Omental fat pad (tissue), 4 donors: ENCODE data around the gene TPCN2. TPM values are rescaled to one million over a fixed set of nuclear protein-coding genes. Genes with fewer than 3 reads are reported as not detected.

Source experiments
- ATAC-seq: fragments of 150-250 bp; one replicate; pipeline ENCODE4 v1.9.1; 2016; ENCODE audit warnings: mild to moderate bottlenecking, moderate library complexity; ENCODE audit not compliant: low FRiP score
- DNase-seq: peaks from one replicate; pipeline ENCODE4 v3.0.0-alpha.2; 2019; ENCODE audit warnings: low spot score
- total RNA-seq, 4 donors: library from RNA; depleted of rRNA; stranded (reverse); fragments of >200 nt; gene quantifications; one replicate each; pipeline ENCODE4 v1.1.0, GENCODE V29; 2016
- TF ChIP-seq, protein P1 (sequence below), 3 donors: fragments of 450-650 bp; IDR thresholded peaks; one replicate each; pipeline ENCODE4 v1.5.1; 2016 to 2017; ENCODE audit warnings: antibody characterized with exemption in 3 of 3, mild to moderate bottlenecking in 3 of 3, moderate library complexity in 2 of 3

Gene TPCN2
- total RNA-seq, 4 donors from 2014 or later = 11.8 to 23.3 (median 15.4) TPM

GRCh38 chr11:69078508-69078907, 29.8 kb downstream of the TPCN2 start:
- no peak for DNase-seq

DNA sequence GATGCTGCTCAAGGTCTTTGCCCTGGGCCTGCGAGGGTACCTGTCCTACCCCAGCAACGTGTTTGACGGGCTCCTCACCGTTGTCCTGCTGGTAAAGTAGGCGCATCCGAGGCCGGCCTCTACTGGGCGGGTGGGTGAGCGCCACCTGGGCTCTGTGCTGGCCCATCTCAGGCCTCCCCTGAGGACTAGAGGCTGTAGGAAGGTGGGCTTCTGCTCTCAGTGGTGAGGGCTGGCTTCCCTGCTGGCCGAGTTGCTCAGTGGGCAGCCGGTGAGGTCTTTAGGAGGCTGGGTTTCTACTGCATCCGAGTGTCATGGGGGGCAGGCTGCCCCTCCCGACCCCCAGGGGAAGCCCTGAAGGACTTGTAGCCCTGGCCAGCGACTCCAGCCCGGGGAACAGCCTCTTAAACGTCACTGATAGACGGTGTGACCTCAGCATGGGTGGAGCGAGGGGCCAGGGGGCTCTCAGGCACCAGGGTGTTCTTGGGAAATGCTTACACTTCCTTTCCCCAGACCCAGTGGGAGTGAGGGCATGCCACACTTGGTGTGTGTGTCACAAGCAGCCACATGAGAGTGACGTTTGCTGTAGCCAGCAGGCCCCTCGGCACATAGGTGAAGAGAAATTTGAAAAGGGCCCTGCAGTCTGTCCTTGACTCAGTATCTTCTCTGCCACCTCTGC, 30.3 kb downstream of the TPCN2 start:
- TF ChIP-seq, protein P1, sequence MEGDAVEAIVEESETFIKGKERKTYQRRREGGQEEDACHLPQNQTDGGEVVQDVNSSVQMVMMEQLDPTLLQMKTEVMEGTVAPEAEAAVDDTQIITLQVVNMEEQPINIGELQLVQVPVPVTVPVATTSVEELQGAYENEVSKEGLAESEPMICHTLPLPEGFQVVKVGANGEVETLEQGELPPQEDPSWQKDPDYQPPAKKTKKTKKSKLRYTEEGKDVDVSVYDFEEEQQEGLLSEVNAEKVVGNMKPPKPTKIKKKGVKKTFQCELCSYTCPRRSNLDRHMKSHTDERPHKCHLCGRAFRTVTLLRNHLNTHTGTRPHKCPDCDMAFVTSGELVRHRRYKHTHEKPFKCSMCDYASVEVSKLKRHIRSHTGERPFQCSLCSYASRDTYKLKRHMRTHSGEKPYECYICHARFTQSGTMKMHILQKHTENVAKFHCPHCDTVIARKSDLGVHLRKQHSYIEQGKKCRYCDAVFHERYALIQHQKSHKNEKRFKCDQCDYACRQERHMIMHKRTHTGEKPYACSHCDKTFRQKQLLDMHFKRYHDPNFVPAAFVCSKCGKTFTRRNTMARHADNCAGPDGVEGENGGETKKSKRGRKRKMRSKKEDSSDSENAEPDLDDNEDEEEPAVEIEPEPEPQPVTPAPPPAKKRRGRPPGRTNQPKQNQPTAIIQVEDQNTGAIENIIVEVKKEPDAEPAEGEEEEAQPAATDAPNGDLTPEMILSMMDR (IDR thresholded peaks at IDR 0.05) = no peak
- no peak for ATAC-seq
- DNase-seq = no peak

More at GRCh38 chr11:69078508-69078907, 29.8 kb downstream of the TPCN2 start:
- TF ChIP-seq, protein P1 (IDR thresholded peaks at IDR 0.05) = no peak
- no peak for ATAC-seq

DNA sequence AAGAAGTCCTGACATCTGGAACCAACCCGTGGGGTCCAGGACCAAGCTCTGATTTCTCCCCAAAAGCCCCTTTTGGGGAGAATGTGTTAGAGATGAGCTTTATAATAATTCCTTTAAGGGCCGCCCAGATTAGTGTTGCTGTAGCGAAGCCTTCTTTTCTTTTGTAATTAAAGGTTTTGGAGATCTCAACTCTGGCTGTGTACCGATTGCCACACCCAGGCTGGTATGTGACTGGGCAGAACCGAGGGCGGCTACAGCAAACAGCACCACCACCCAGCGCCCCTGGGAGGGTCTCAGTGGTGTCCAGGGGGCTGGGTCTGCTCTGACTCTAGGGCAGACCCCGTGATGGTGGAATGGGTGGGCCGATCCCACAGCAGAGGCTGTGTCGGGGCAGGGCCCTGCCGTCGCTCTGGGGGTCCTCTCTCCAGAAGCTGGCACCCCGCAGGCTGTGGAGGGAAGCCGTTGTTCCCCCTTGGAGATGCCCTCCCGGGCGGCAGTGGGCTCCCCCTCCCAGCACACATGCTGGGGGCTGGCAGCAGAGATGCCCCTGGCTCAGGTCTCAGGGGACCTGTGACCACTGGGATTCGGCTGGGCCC, 31.0 kb downstream of the TPCN2 start:
- DNase-seq (no peak), ATAC-seq (no peak)
- TF ChIP-seq, protein P1 (IDR thresholded peaks at IDR 0.05) = no peak

- ATAC-seq = no peak
- DNase-seq = no peak
- TF ChIP-seq, protein P1 (IDR thresholded peaks at IDR 0.05) = no peak
These were observed 31.7 kb downstream of the TPCN2 start for GRCh38 chr11:69080257-69080995.

GRCh38 chr11:69081180-69081579, 32.4 kb downstream of the TPCN2 start:
- ATAC-seq (no peak), DNase-seq (no peak)
- TF ChIP-seq, protein P1 (IDR thresholded peaks at IDR 0.05) = no peak

- TF ChIP-seq, protein P1 (IDR thresholded peaks at IDR 0.05) = no peak
- DNase-seq = no peak
- no peak for ATAC-seq
These were observed 35.0 kb downstream of the TPCN2 start for GRCh38 chr11:69083531-69084247.
